Suprapubic skin (tissue), 4 donors: ENCODE measurements around the gene XYLT1.

Experiments
- EP300 ChIP-seq: sonication (generic); formaldehyde crosslinking; IDR thresholded peaks from one replicate; pipeline ENCODE4 v1.6.1; 2017; ENCODE audit warnings: antibody characterized with exemption
- POLR2A ChIP-seq, 2 donors: fragments of 450-650 bp; IDR thresholded peaks; one replicate each; pipeline ENCODE4 v1.6.1; 2017; ENCODE audit warnings: antibody characterized with exemption in 2 of 2, mild to moderate bottlenecking in 2 of 2, moderate library complexity in 2 of 2
- POLR2AphosphoS5 ChIP-seq, 3 donors: sonication (generic); formaldehyde crosslinking; IDR thresholded peaks; one replicate each; pipeline ENCODE4 v1.6.1; 2017; ENCODE audit warnings: antibody characterized with exemption in 3 of 3
- TF ChIP-seq, protein P1 (sequence below), 2 donors: fragments of 200-600 bp in 1 of 2; fragments of 450-650 bp in 1 of 2; sonication (generic) in 1 of 2; IDR thresholded peaks; one replicate each; pipeline ENCODE4 v1.5.1; 2016 to 2019; ENCODE audit warnings: antibody characterized with exemption in 2 of 2, mild to moderate bottlenecking in 1 of 2, moderate library complexity in 1 of 2

DNA sequence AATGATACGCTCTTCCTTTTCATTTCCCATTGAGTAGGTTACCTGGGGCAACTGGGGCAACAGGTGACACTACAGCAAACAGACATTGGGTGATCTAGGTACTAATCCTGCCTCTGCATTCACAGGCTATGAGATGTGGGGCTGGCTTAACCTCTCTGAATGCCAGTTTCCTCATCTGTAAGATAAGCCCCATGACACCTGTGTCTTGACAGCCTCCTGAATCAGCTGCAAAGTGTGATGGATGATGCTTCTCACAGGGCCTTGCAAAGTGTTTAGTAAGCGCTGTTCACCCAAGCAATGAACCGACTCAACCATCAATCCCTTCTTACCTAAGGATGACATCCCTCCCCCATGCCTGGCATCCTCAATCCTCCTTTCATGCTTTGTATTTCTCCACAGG, 322.8 kb downstream of the XYLT1 start:
- TF ChIP-seq, protein P1, sequence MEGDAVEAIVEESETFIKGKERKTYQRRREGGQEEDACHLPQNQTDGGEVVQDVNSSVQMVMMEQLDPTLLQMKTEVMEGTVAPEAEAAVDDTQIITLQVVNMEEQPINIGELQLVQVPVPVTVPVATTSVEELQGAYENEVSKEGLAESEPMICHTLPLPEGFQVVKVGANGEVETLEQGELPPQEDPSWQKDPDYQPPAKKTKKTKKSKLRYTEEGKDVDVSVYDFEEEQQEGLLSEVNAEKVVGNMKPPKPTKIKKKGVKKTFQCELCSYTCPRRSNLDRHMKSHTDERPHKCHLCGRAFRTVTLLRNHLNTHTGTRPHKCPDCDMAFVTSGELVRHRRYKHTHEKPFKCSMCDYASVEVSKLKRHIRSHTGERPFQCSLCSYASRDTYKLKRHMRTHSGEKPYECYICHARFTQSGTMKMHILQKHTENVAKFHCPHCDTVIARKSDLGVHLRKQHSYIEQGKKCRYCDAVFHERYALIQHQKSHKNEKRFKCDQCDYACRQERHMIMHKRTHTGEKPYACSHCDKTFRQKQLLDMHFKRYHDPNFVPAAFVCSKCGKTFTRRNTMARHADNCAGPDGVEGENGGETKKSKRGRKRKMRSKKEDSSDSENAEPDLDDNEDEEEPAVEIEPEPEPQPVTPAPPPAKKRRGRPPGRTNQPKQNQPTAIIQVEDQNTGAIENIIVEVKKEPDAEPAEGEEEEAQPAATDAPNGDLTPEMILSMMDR (IDR thresholded peaks at IDR 0.05), result no peak
- TF ChIP-seq POLR2AphosphoS5 (IDR thresholded peaks at IDR 0.05), result no peak
- no peak for TF ChIP-seq POLR2A (IDR thresholded peaks at IDR 0.05)
- TF ChIP-seq EP300, result no peak
